Nephron (organoid): ENCODE results near the gene AKAP5.

ENCODE experiments used
- H3K27ac Mint-ChIP-seq, 3 experiments: 2 replicates each; pipeline ENCODE4 v1.8.0; 2020; ENCODE audit warnings: mixed read lengths in 3 of 3, mild to moderate bottlenecking in 2 of 3, moderate library complexity in 1 of 3
- H3K27me3 Mint-ChIP-seq: 2 replicates; pipeline ENCODE4 v1.8.0; 2021; ENCODE audit warnings: low read depth, mild to moderate bottlenecking, moderate library complexity, mixed read lengths
- H3K36me3 Mint-ChIP-seq: 2 replicates; pipeline ENCODE4 v1.8.0; 2020; ENCODE audit warnings: low read depth, mixed read lengths
- H3K4me1 Mint-ChIP-seq: 2 replicates; pipeline ENCODE4 v1.8.0; 2020; ENCODE audit warnings: mixed read lengths
- H3K4me3 Mint-ChIP-seq, 3 experiments: 2 replicates each; pipeline ENCODE4 v1.8.0; 2020; ENCODE audit warnings: mild to moderate bottlenecking in 3 of 3, mixed read lengths in 3 of 3, moderate library complexity in 2 of 3
- H3K9me3 Mint-ChIP-seq: 2 replicates; pipeline ENCODE4 v1.8.0; 2020; ENCODE audit warnings: mixed read lengths
- TF ChIP-seq, protein P1 (sequence below), 3 experiments: fragments of 200-600 bp; sonication (generic); IDR thresholded peaks; one replicate each; pipeline ENCODE4 v1.5.0; 2021; ENCODE audit warnings: antibody characterized with exemption in 3 of 3; ENCODE audit not compliant: unreplicated experiment in 3 of 3

The AKAP5 gene

DNA sequence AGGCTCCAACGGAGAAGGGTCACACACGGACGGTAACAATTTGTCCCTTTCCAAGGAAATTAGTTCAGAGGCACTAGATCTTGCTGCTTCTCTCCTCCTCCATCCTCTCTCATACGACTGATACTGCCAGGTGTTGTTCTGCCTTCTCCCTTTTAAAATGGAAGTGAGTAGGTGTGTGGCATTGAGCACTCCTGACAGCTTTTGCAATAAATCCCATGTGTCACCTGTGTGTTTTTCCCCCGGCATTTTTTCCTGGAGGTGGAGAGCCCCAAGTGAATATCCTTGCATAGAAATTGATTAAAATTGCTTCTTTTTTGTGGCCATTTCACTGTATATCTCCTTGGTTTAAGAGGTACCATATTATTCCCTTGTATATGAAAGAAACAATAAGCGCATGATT lies 26.2 kb upstream of the AKAP5 start:
- peaks cover 64% of the 10 kb centered on the region for H3K36me3 Mint-ChIP-seq
- no peak overlapping the region for H3K4me3 Mint-ChIP-seq
- H3K27me3 Mint-ChIP-seq: no peaks in the 10 kb centered on the region
- no peaks in the 10 kb centered on the region for H3K9me3 Mint-ChIP-seq
- TF ChIP-seq, protein P1, sequence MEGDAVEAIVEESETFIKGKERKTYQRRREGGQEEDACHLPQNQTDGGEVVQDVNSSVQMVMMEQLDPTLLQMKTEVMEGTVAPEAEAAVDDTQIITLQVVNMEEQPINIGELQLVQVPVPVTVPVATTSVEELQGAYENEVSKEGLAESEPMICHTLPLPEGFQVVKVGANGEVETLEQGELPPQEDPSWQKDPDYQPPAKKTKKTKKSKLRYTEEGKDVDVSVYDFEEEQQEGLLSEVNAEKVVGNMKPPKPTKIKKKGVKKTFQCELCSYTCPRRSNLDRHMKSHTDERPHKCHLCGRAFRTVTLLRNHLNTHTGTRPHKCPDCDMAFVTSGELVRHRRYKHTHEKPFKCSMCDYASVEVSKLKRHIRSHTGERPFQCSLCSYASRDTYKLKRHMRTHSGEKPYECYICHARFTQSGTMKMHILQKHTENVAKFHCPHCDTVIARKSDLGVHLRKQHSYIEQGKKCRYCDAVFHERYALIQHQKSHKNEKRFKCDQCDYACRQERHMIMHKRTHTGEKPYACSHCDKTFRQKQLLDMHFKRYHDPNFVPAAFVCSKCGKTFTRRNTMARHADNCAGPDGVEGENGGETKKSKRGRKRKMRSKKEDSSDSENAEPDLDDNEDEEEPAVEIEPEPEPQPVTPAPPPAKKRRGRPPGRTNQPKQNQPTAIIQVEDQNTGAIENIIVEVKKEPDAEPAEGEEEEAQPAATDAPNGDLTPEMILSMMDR (IDR thresholded peaks at IDR 0.05; ENCODE audit: unreplicated experiment in 3 of 3): no peak
- H3K4me1 Mint-ChIP-seq: peaks cover 7% of the 10 kb centered on the region
- peak overlapping the region; percentile 74 to 91 (median 88) for H3K27ac Mint-ChIP-seq

DNA sequence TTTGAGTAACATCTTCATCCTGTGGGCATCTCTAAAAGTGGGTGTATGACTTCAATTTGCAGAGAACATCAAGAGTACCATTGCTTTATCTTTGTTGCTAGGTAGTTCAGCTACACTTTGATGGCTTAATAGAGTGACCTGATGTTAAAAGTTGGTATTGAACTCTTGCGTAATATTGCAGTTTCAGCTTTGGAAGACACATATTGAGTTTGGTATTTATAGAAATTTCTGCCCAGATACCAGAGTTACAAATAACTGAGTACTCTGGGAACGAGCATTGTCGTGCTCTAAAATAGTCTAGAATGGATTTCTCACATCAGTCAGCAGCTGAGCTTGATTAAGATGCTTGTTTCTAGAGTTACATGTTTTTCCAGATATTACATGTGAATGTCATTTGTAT lies 24.8 kb upstream of the AKAP5 start:
- no peaks in the 10 kb centered on the region for H3K27me3 Mint-ChIP-seq
- H3K4me3 Mint-ChIP-seq: no peak overlapping the region
- peaks cover 60% of the 10 kb centered on the region for H3K36me3 Mint-ChIP-seq
- peaks cover 21% of the 10 kb centered on the region for H3K4me1 Mint-ChIP-seq
- H3K9me3 Mint-ChIP-seq: no peaks in the 10 kb centered on the region
- TF ChIP-seq, protein P1 (IDR thresholded peaks at IDR 0.05; ENCODE audit: unreplicated experiment in 3 of 3): no peak
- H3K27ac Mint-ChIP-seq: no peak overlapping the region

DNA sequence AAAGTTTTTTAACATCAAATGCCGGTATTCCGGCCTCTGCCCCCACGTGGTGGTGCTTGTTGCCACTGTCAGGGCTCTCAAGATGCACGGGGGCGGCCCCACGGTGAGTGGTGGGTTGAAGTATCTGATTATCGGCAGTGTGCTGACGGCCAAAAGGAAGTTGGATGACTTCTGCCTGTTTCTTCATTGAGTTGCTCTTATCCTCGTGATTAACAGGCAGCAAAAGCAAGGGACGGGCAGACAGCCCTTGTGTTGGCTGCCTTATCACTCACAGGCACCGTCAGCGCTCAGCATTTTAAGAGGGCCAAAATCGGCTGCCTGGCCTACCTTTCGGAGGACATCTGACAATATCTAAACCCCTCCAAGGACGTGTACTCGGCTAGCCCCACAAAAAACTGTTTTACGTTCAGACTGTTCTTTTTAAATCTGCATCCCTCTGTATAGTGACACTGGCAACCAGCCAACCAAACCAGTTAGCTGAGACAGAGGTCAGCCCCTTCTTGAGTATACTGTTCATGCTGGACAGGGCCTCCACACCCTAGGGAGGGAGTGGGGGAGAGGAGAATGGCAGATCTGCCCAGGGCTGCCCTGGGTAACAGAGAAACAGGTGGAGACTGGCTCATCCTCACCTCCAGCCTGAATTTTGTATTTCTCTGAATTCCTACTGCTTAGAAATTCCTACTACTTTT lies 22.9 kb upstream of the AKAP5 start:
- H3K4me1 Mint-ChIP-seq: peaks cover 25% of the 10 kb centered on the region
- H3K36me3 Mint-ChIP-seq: peaks cover 50% of the 10 kb centered on the region
- H3K9me3 Mint-ChIP-seq: no peaks in the 10 kb centered on the region

DNA sequence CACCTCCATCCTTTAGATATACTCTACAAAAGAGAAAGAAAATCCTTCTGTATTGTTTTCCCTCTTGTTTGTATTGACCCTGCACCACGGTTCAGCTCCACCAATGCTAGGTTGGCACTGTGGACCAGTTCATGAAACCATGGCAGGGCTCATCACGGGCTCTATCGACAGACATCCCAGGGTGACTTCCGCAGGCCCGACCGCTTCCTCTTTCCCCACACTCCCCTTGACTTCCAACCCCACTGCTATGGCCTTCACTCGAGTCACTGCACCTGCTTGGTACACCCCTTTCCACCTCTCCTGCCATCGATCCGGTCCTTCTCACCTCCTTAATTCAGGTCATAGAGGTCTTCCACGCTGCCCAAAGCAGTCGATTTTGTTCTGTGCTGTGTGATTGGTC lies 21.2 kb upstream of the AKAP5 start:
- TF ChIP-seq, protein P1 (IDR thresholded peaks at IDR 0.05; ENCODE audit: unreplicated experiment in 3 of 3): no peak
- no peak overlapping the region for H3K4me3 Mint-ChIP-seq
- H3K9me3 Mint-ChIP-seq: no peaks in the 10 kb centered on the region
- peaks cover 22% of the 10 kb centered on the region for H3K4me1 Mint-ChIP-seq
- H3K27me3 Mint-ChIP-seq: no peaks in the 10 kb centered on the region
- peak overlapping the region; percentile 90 to 96 (median 90) for H3K27ac Mint-ChIP-seq
- peaks cover 46% of the 10 kb centered on the region for H3K36me3 Mint-ChIP-seq

More for the DNA sequence above, 22.9 kb upstream of the AKAP5 start:
- TF ChIP-seq, protein P1 (IDR thresholded peaks at IDR 0.05; ENCODE audit: unreplicated experiment in 3 of 3): no peak
- Mint-ChIP-seq H3K27me3 (no peaks in the 10 kb centered on the region), H3K27ac (peak overlapping the region; percentile 52 to 92 (median 90)), H3K4me3 (no peak overlapping the region)

DNA sequence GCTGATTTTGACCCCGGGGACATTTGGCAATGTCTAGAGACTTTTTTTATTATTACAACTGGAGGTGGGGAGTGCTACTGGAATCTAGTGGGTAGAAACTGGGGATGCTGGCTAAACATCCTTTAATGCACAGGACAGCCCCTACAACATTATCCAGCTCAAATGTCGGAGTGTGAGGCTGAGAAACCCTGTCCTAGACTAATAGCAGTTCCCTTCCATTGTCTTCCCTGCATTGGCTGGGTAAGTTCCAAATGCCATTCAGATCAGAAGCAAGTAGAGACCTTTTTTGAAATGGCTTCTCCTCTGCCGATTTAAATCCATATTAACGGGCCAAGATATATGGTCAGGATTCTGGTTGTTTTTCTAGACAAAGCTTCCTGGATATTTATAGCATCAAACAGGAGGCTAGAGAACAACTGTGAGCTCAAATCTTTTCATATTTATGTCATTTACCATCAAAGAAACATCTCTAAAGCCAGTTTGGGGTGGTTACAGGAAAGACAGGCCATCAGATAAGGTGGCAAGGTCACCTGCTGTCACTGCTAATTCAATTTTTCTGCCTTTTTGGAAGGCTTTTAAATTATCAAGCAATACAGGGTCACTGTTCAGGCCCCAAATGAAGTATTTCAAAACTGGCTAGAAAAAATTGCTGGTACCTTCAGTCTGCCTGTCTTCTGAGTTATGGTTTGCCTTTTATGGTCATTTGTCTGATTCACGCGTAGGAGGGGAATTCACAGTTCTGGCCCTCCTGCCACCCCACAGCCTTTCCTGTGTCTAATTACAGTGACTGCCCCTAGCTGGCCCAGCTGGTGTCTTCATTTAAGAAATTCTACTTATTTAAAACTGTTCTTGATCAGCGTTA lies 20.1 kb upstream of the AKAP5 start:
- Mint-ChIP-seq H3K27me3 (no peaks in the 10 kb centered on the region), H3K36me3 (peaks cover 43% of the 10 kb centered on the region), H3K4me1 (peaks cover 21% of the 10 kb centered on the region), H3K4me3 (peak overlapping the region in 1 of 3 experiments; percentile 37), H3K27ac (peak overlapping the region; percentile 90 to 96 (median 90)), H3K9me3 (no peaks in the 10 kb centered on the region)
- TF ChIP-seq, protein P1 (IDR thresholded peaks at IDR 0.05; ENCODE audit: unreplicated experiment in 3 of 3): no peak
